ENCODE results near the gene FUZ.
A peak's percentile ranks its signal among the peaks of the same experiment; 100 is the strongest.

FUZ gene

GRCh38 chr19:49807058-49807903 is 5.8 kb downstream of the FUZ start:
- Mint-ChIP-seq H3K4me1 (peaks cover 32% of the 10 kb centered on the region), H3K36me3 (peaks cover 43% of the 10 kb centered on the region), H3K4me3 (no peak overlapping the region), H3K27ac (peak overlapping the region; percentile 58), H3K9me3 (no peaks in the 10 kb centered on the region)
- ATAC-seq (no peak), DNase-seq (ENCODE audit: low spot score in 2 of 2) (no peak)

GRCh38 chr19:49806620-49806959 is 6.5 kb downstream of the FUZ start:
- Mint-ChIP-seq H3K9me3 (no peaks in the 10 kb centered on the region), H3K27ac (peak overlapping the region; percentile 55), H3K4me3 (no peak overlapping the region), H3K4me1 (peaks cover 27% of the 10 kb centered on the region), H3K36me3 (peaks cover 47% of the 10 kb centered on the region)
- no peak for DNase-seq (ENCODE audit: low spot score in 2 of 2)
- no peak for ATAC-seq

- ATAC-seq, result no peak
- Mint-ChIP-seq H3K36me3 (peaks cover 47% of the 10 kb centered on the region), H3K9me3 (no peaks in the 10 kb centered on the region), H3K4me1 (peaks cover 27% of the 10 kb centered on the region), H3K4me3 (no peak overlapping the region), H3K27ac (peak overlapping the region; percentile 55)
- no peak for DNase-seq (ENCODE audit: low spot score in 2 of 2)
Measured at GRCh38 chr19:49805822-49806619, 7.1 kb downstream of the FUZ start.

GRCh38 chr19:49803529-49803856 is 9.6 kb downstream of the FUZ start:
- no peak for ATAC-seq
- peaks cover 13% of the 10 kb centered on the region for H3K4me1 Mint-ChIP-seq
- H3K4me3 Mint-ChIP-seq, result no peak overlapping the region
- no peaks in the 10 kb centered on the region for H3K9me3 Mint-ChIP-seq
- peak overlapping the region; percentile 23 for H3K27ac Mint-ChIP-seq
- DNase-seq (ENCODE audit: low spot score in 2 of 2), result no peak
- peaks cover 55% of the 10 kb centered on the region for H3K36me3 Mint-ChIP-seq

DNA sequence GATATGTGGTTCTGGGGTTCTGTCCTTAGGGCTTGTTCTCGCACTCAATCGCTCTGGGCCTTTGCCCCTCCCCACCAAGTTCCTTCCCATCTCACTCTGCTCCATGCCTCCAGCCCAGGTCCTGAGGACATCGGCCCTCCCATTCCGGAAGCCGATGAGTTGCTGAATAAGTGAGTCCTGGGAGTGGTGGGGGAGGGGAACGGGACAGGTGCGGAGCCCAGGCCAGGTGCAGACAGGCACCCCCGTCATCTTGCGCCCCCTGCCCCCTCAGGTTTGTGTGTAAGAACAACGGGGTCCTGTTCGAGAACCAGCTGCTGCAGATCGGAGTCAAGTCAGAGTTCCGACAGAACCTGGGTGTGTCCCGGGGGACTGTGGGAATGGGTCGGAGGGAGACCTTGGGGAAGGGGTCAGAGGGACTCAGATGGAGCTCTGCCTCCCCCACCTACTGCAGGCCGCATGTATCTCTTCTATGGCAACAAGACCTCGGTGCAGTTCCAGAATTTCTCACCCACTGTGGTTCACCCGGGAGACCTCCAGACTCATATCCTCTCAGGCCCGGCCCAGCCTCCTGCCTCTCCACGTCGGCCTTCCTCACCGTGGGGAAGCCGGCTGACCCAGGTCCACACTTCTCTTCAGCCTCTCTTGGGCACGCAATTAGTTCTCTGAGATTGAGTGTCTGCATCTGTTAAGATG is 10.1 kb downstream of the FUZ start:
- ATAC-seq, result no peak
- peaks cover 55% of the 10 kb centered on the region for H3K36me3 Mint-ChIP-seq

GRCh38 chr19:49801966-49802661 is 11.0 kb downstream of the FUZ start:
- Mint-ChIP-seq H3K36me3 (peaks cover 63% of the 10 kb centered on the region), H3K27ac (no peak overlapping the region), H3K4me3 (no peak overlapping the region), H3K9me3 (no peaks in the 10 kb centered on the region), H3K4me1 (no peaks in the 10 kb centered on the region)
- DNase-seq (ENCODE audit: low spot score in 2 of 2) (no peak), ATAC-seq (no peak)

More for the DNA sequence above, 10.1 kb downstream of the FUZ start:
- no peak for DNase-seq (ENCODE audit: low spot score in 2 of 2)
- H3K27ac Mint-ChIP-seq, result peak overlapping the region; percentile 23
- no peak overlapping the region for H3K4me3 Mint-ChIP-seq
- H3K4me1 Mint-ChIP-seq, result peaks cover 8% of the 10 kb centered on the region
- no peaks in the 10 kb centered on the region for H3K9me3 Mint-ChIP-seq

DNA sequence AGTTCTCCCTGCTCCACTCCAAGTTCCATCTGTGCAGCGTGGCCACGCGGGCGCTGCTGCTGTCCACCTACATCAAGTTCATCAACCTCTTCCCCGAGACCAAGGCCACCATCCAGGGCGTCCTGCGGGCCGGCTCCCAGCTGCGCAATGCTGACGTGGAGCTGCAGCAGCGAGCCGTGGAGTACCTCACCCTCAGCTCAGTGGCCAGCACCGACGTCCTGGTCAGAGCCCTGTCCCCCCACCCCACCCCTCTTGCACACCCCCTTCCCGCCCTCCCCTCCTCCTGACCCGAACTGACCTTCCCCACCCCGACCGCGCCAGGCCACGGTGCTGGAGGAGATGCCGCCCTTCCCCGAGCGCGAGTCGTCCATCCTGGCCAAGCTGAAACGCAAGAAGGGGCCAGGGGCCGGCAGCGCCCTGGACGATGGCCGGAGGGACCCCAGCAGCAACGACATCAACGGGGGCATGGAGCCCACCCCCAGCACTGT is 11.6 kb downstream of the FUZ start:
- Mint-ChIP-seq H3K4me1 (no peaks in the 10 kb centered on the region), H3K27ac (no peak overlapping the region), H3K36me3 (peaks cover 66% of the 10 kb centered on the region), H3K4me3 (no peak overlapping the region), H3K9me3 (no peaks in the 10 kb centered on the region)
- no peak for ATAC-seq
- DNase-seq (ENCODE audit: low spot score in 2 of 2), result no peak

GRCh38 chr19:49800771-49801170 is 12.3 kb downstream of the FUZ start:
- Mint-ChIP-seq H3K4me1 (no peaks in the 10 kb centered on the region), H3K36me3 (peaks cover 73% of the 10 kb centered on the region), H3K27ac (no peak overlapping the region), H3K4me3 (no peak overlapping the region), H3K9me3 (no peaks in the 10 kb centered on the region)
- no peak for DNase-seq (ENCODE audit: low spot score in 2 of 2)
- no peak for ATAC-seq

GRCh38 chr19:49799798-49800376 is 13.2 kb downstream of the FUZ start:
- Mint-ChIP-seq H3K4me1 (no peaks in the 10 kb centered on the region), H3K36me3 (peaks cover 80% of the 10 kb centered on the region), H3K9me3 (no peaks in the 10 kb centered on the region), H3K4me3 (no peak overlapping the region), H3K27ac (no peak overlapping the region)
- no peak for DNase-seq (ENCODE audit: low spot score in 2 of 2)
- ATAC-seq, result peak; percentile 18

GRCh38 chr19:49799271-49799797 is 13.8 kb downstream of the FUZ start:
- Mint-ChIP-seq H3K4me3 (no peak overlapping the region), H3K4me1 (no peaks in the 10 kb centered on the region), H3K27ac (no peak overlapping the region), H3K36me3 (peaks cover 80% of the 10 kb centered on the region), H3K9me3 (no peaks in the 10 kb centered on the region)
- no peak for ATAC-seq
- DNase-seq (ENCODE audit: low spot score in 2 of 2), result no peak

DNA sequence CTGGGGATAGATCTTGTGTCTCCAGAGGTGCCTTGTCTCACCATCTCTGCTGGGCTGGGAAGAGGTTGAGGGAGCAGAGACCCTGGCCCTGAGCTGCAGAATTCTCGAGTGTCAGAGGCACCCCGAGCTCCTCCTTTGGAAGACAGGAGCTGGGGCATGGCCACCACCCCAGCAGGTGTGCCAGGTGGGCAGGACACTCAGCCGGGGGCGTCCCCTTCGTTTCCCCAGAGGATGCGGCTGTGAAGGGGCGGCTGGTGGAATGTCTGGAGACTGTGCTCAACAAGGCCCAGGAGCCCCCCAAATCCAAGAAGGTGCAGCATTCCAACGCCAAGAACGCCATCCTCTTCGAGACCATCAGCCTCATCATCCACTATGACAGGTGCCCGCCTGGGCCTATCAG is 14.5 kb downstream of the FUZ start:
- Mint-ChIP-seq H3K27ac (no peak overlapping the region), H3K4me3 (no peak overlapping the region), H3K4me1 (peaks cover under 1% of the 10 kb centered on the region), H3K36me3 (peaks cover 80% of the 10 kb centered on the region), H3K9me3 (no peaks in the 10 kb centered on the region)
- DNase-seq (ENCODE audit: low spot score in 2 of 2) (no peak), ATAC-seq (no peak)

GRCh38 chr19:49795615-49796014 is 17.5 kb downstream of the FUZ start:
- DNase-seq (ENCODE audit: low spot score in 2 of 2) (no peak), ATAC-seq (no peak)
- Mint-ChIP-seq H3K4me3 (no peak overlapping the region), H3K4me1 (peaks cover 12% of the 10 kb centered on the region), H3K27ac (no peak overlapping the region), H3K36me3 (peaks cover 88% of the 10 kb centered on the region), H3K9me3 (no peaks in the 10 kb centered on the region)

- no peaks in the 10 kb centered on the region for H3K9me3 Mint-ChIP-seq
- DNase-seq (ENCODE audit: low spot score in 2 of 2) (no peak), ATAC-seq (peak; percentile 77)
- H3K4me1 Mint-ChIP-seq, result peaks cover 19% of the 10 kb centered on the region
- peaks cover 90% of the 10 kb centered on the region for H3K36me3 Mint-ChIP-seq
- H3K4me3 Mint-ChIP-seq, result no peak overlapping the region
- peak overlapping the region; percentile 24 for H3K27ac Mint-ChIP-seq
Measured at GRCh38 chr19:49793561-49793840, 19.6 kb downstream of the FUZ start.

DNA sequence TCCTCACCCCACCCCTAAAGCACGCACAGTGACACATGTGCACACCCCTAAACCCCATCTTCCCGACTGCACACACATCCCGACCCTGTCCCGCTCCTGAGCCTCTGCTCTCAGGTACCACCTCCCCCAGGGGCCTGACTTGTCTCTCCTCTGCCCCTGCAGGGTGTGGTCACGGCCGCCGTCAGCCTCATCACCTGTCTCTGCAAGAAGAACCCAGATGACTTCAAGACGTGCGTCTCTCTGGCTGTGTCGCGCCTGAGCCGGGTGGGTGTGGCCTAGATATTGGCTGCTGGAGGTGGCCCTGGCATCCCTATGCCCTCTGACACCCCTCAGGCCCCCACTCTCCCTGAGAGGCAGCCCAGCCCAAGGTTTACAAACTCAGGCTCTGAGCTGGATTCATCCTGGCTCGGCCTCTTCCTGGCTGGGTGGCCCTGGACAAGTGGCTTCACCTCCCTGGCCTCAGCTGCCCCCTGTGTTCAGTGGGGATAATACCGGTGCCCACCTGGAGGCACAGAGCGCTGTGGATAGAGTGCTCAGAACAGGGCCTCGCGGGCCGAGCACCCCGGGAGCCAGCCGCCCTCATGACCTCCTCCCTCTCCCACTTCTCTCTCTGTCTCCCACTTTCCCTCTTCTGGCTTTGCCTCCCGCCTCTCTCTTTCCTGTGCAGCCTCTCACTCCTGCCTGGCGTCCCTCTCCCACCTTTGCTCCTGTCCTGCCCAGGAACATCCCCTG is 20.1 kb downstream of the FUZ start:
- ATAC-seq (no peak), DNase-seq (ENCODE audit: low spot score in 2 of 2) (no peak)
- H3K36me3 Mint-ChIP-seq, result peaks cover 90% of the 10 kb centered on the region
- no peak overlapping the region for H3K4me3 Mint-ChIP-seq
- peak overlapping the region; percentile 24 for H3K27ac Mint-ChIP-seq
- H3K4me1 Mint-ChIP-seq, result peaks cover 23% of the 10 kb centered on the region
- H3K9me3 Mint-ChIP-seq, result no peaks in the 10 kb centered on the region
